ENCODE results near the gene TMEM156. TPM values are rescaled to one million over a fixed set of nuclear protein-coding genes. Genes with fewer than 3 reads are reported as not detected.

TMEM156 gene
- total RNA-seq, 2 experiments from 2014 or later, result 18.4 TPM

- H3K36me3 Mint-ChIP-seq (ENCODE audit: low read depth), result no peaks in the 10 kb centered on the region
- no peak overlapping the region for H3K4me3 Mint-ChIP-seq
- no peaks in the 10 kb centered on the region for H3K36me3 ChIP-seq (ENCODE audit: insufficient read depth, low read length)
- peaks cover 3% of the 10 kb centered on the region for H3K4me1 ChIP-seq (ENCODE audit: insufficient read depth, low read length)
- ATAC-seq (ENCODE audit: poor library complexity) (no peak), DNase-seq (no peak)
- H3K27me3 ChIP-seq (ENCODE audit: control insufficient read depth in 1 of 2, insufficient read depth in 2 of 2, low read length in 2 of 2), result no peaks in the 10 kb centered on the region
- H3K27me3 Mint-ChIP-seq, result no peaks in the 10 kb centered on the region
- peaks cover 50% of the 10 kb centered on the region for H3K4me1 Mint-ChIP-seq (ENCODE audit: low read depth)
- ChIA-PET POLR2A (interaction anchor here (2.1 kb wide), 1 partner anchor 9 kb away, joined by 11 read pairs; no protein-coding TSS in a partner anchor), CTCF (interaction anchor here (0.9 to 1.7 kb wide), 2 partner anchors 32 to 81 kb away, joined by 3 to 5 read pairs; no protein-coding TSS in a partner anchor)
- H3K4me3 ChIP-seq (ENCODE audit: low read length), result no peak overlapping the region
- no peak overlapping the region for H3K27ac ChIP-seq (ENCODE audit: low read depth in 1 of 2, low read length in 2 of 2)
- intact Hi-C loops (cut with DNase I, micrococcal nuclease), result no loop called here
- H3K9me3 Mint-ChIP-seq, result no peaks in the 10 kb centered on the region
- H3K27ac Mint-ChIP-seq, result no peak overlapping the region
- no peak for TF ChIP-seq CTCF (IDR thresholded peaks at IDR 0.05)
- no peaks in the 10 kb centered on the region for H3K9me3 ChIP-seq (ENCODE audit: control insufficient read depth in 1 of 2, insufficient read depth in 1 of 2, low read length in 2 of 2)
Observed at GRCh38 chr4:39053983-39054382, 21.8 kb upstream of the TMEM156 start.

- TF ChIP-seq CTCF (IDR thresholded peaks at IDR 0.05), result no peak
- Histone ChIP-seq H3K9me3 (ENCODE audit: control insufficient read depth in 1 of 2, insufficient read depth in 1 of 2, low read length in 2 of 2) (no peaks in the 10 kb centered on the region), H3K27me3 (ENCODE audit: control insufficient read depth in 1 of 2, insufficient read depth in 2 of 2, low read length in 2 of 2) (no peaks in the 10 kb centered on the region), H3K4me3 (ENCODE audit: low read length) (no peak overlapping the region), H3K27ac (ENCODE audit: low read depth in 1 of 2, low read length in 2 of 2) (no peak overlapping the region), H3K36me3 (ENCODE audit: insufficient read depth, low read length) (no peaks in the 10 kb centered on the region), H3K4me1 (ENCODE audit: insufficient read depth, low read length) (peaks cover 21% of the 10 kb centered on the region)
- Mint-ChIP-seq H3K36me3 (ENCODE audit: low read depth) (no peaks in the 10 kb centered on the region), H3K27ac (no peak overlapping the region), H3K4me1 (ENCODE audit: low read depth) (peaks cover 69% of the 10 kb centered on the region), H3K9me3 (no peaks in the 10 kb centered on the region), H3K27me3 (no peaks in the 10 kb centered on the region), H3K4me3 (no peak overlapping the region)
- ATAC-seq (ENCODE audit: poor library complexity) (no peak), DNase-seq (no peak)
- intact Hi-C loops (cut with DNase I, micrococcal nuclease), result no loop called here
- ChIA-PET POLR2A (interaction anchor here (0.5 to 1.2 kb wide), 3 partner anchors 64 to 396 kb away, joined by 3 to 5 read pairs (median 3); no protein-coding TSS in a partner anchor), CTCF (interaction anchor here (0.6 kb wide), 1 partner anchor 85 kb away, joined by 3 read pairs; no protein-coding TSS in a partner anchor)
Observed at GRCh38 chr4:39051492-39051891, 19.3 kb upstream of the TMEM156 start.

- Mint-ChIP-seq H3K27me3 (no peaks in the 10 kb centered on the region), H3K27ac (no peak overlapping the region), H3K4me1 (ENCODE audit: low read depth) (peaks cover 78% of the 10 kb centered on the region), H3K9me3 (no peaks in the 10 kb centered on the region), H3K4me3 (no peak overlapping the region), H3K36me3 (ENCODE audit: low read depth) (no peaks in the 10 kb centered on the region)
- Histone ChIP-seq H3K27ac (ENCODE audit: low read depth in 1 of 2, low read length in 2 of 2) (no peak overlapping the region), H3K27me3 (ENCODE audit: control insufficient read depth in 1 of 2, insufficient read depth in 2 of 2, low read length in 2 of 2) (no peaks in the 10 kb centered on the region), H3K4me3 (ENCODE audit: low read length) (no peak overlapping the region), H3K9me3 (ENCODE audit: control insufficient read depth in 1 of 2, insufficient read depth in 1 of 2, low read length in 2 of 2) (no peaks in the 10 kb centered on the region), H3K36me3 (ENCODE audit: insufficient read depth, low read length) (no peaks in the 10 kb centered on the region), H3K4me1 (ENCODE audit: insufficient read depth, low read length) (peaks cover 24% of the 10 kb centered on the region)
- DNase-seq, result no peak
- ATAC-seq (ENCODE audit: poor library complexity), result no peak
- ChIA-PET POLR2A (interaction anchor here (1.2 kb wide), 2 partner anchors 64 to 66 kb away, joined by 3 to 5 read pairs; no protein-coding TSS in a partner anchor), CTCF (interaction anchor here (0.8 to 2.3 kb wide), 3 partner anchors 8 to 85 kb away, joined by 3 to 9 read pairs (median 4); no protein-coding TSS in a partner anchor)
- intact Hi-C loops (cut with DNase I, micrococcal nuclease), result no loop called here
- TF ChIP-seq CTCF (IDR thresholded peaks at IDR 0.05), result no peak
Observed at GRCh38 chr4:39050590-39050989, 18.4 kb upstream of the TMEM156 start.
